H1 (cell line): Measurements from ENCODE around the gene FAM120B. TPM values are rescaled to one million over a fixed set of nuclear protein-coding genes. Genes with fewer than 3 reads are reported as not detected.

ENCODE experiments used
- CTCF ChIA-PET: fragments of 300-600 bp; sonication (Branson Sonifier 250); formaldehyde crosslinking; loops from one replicate; lab custom pipeline; 2021; ENCODE audit not compliant: partially characterized antibody; lab: Charles Lee
- POLR2A ChIA-PET: fragments of 300-600 bp; sonication (Branson Sonifier 250); formaldehyde crosslinking; loops from one replicate; lab custom pipeline; 2021; ENCODE audit warnings: inconsistent platforms; ENCODE audit not compliant: partially characterized antibody; lab: Charles Lee
- DNase-seq, 2 experiments: peaks; one replicate each; pipeline versions ENCODE4 v3.0.0 to v3.0.0-alpha.2; 2010 to 2022; ENCODE audit warnings: low spot score in 2 of 2, low read depth in 1 of 2, mixed read lengths in 1 of 2
- FAIRE-seq: peaks from 2 replicates; lab custom pipeline; 2011; peaks lifted over from hg19 to GRCh38; lab: Jason Lieb, UNC
- H2AFZ ChIP-seq: 2 replicates; pipeline ENCODE4 v1.8.1; 2012; ENCODE audit warnings: low read length, inconsistent platforms
- H2AK5ac ChIP-seq: 2 replicates; pipeline ENCODE4 v1.6.1; 2013; ENCODE audit warnings: low read depth, low read length
- H2BK120ac ChIP-seq: replicated peaks from 2 replicates; pipeline ENCODE3; 2013; ENCODE audit warnings: low read depth, low read length, inconsistent platforms
- H2BK12ac ChIP-seq: 2 replicates; pipeline ENCODE4 v1.6.1; 2013; ENCODE audit warnings: low read depth, low read length
- H2BK15ac ChIP-seq: 2 replicates; pipeline ENCODE4 v1.6.1; 2013; ENCODE audit warnings: low read length
- H2BK20ac ChIP-seq: 2 replicates; pipeline ENCODE4 v1.6.1; 2013; ENCODE audit warnings: low read length
- H2BK5ac ChIP-seq: 2 replicates; pipeline ENCODE4 v1.6.1; 2013; ENCODE audit warnings: low read depth, low read length
- H3K14ac ChIP-seq: 2 replicates; pipeline ENCODE4 v1.6.1; 2013; ENCODE audit warnings: inconsistent platforms; ENCODE audit not compliant: insufficient read length
- H3K18ac ChIP-seq: 2 replicates; pipeline ENCODE4 v1.6.1; 2013; ENCODE audit warnings: low read length; ENCODE audit errors: extremely low read depth
- H3K23ac ChIP-seq: 2 replicates; pipeline ENCODE4 v1.6.1; 2013; ENCODE audit warnings: inconsistent platforms; ENCODE audit not compliant: insufficient read length
- H3K23me2 ChIP-seq: 2 replicates; pipeline ENCODE4 v1.6.1; 2013; ENCODE audit warnings: low read depth, low read length
- H3K27ac ChIP-seq: 2 replicates; pipeline ENCODE4 v1.6.1; 2011; ENCODE audit warnings: low read depth, low read length, inconsistent platforms
- H3K27me3 ChIP-seq, 4 experiments: replicated peaks in 1 of 4; 1 replicate in 1 of 4; 2 replicates in 3 of 4; pipeline versions ENCODE4 v1.6.1 to v1.8.1; 2011 to 2013; ENCODE audit warnings: low read length in 3 of 4, mild to moderate bottlenecking in 3 of 4, inconsistent platforms in 2 of 4, mixed read lengths in 2 of 4, moderate library complexity in 1 of 4; ENCODE audit not compliant: control insufficient read depth in 3 of 4, insufficient read depth in 3 of 4; ENCODE audit errors: extremely low read depth in 1 of 4
- H3K36me3 ChIP-seq, 4 experiments: 2 replicates each; pipeline versions ENCODE4 v1.6.1 to v1.8.1; 2011 to 2013; ENCODE audit warnings: mild to moderate bottlenecking in 4 of 4, low read length in 3 of 4, moderate library complexity in 2 of 4, control low read depth in 1 of 4, inconsistent platforms in 1 of 4; ENCODE audit not compliant: insufficient read depth in 4 of 4, control insufficient read depth in 2 of 4
- H3K4ac ChIP-seq: replicated peaks from 2 replicates; pipeline ENCODE3; 2013; ENCODE audit warnings: low read length, low read depth, mixed read lengths, inconsistent platforms; ENCODE audit not compliant: insufficient read length
- H3K4me1 ChIP-seq, 4 experiments: replicated peaks in 1 of 4; 1 replicate in 1 of 4; 2 replicates in 3 of 4; pipeline versions ENCODE4 v1.6.1 to v1.8.1; 2011 to 2013; ENCODE audit warnings: low read length in 3 of 4, inconsistent platforms in 2 of 4, mixed read lengths in 1 of 4; ENCODE audit not compliant: insufficient read depth in 4 of 4, control insufficient read depth in 3 of 4
- H3K4me2 ChIP-seq, 2 experiments: 2 replicates each; pipeline versions ENCODE4 v1.6.1 to v1.8.1; 2011 to 2013; ENCODE audit warnings: low read depth in 2 of 2, low read length in 2 of 2, control low read depth in 1 of 2, inconsistent platforms in 1 of 2, mild to moderate bottlenecking in 1 of 2; ENCODE audit not compliant: insufficient read depth in 1 of 2
- H3K4me3 ChIP-seq, 4 experiments: fragments of 200-600, 300-600 bp in 1 of 4; sonication (generic), shearing (Covaris generic), sonication (Bioruptor Twin) in 1 of 4; 2 replicates each; pipeline versions ENCODE4 v1.5.1 to v1.8.1; 2011 to 2016; ENCODE audit warnings: low read length in 4 of 4, low read depth in 3 of 4, control low read depth in 2 of 4, inconsistent platforms in 2 of 4, mild to moderate bottlenecking in 2 of 4, mixed read lengths in 1 of 4, moderate library complexity in 1 of 4; ENCODE audit not compliant: insufficient read depth in 2 of 4; ENCODE audit errors: extremely low read depth in 1 of 4
- H3K56ac ChIP-seq: replicated peaks from 2 replicates; pipeline ENCODE3; 2013; ENCODE audit warnings: low read depth, mild to moderate bottlenecking, mixed read lengths, low read length, inconsistent platforms; ENCODE audit not compliant: insufficient read length
- H3K79me1 ChIP-seq: 2 replicates; pipeline ENCODE4 v1.6.1; 2013; ENCODE audit warnings: low read depth, low read length, control low read depth
- H3K79me2 ChIP-seq, 2 experiments: 2 replicates each; pipeline versions ENCODE4 v1.6.1 to v1.8.1; 2012 to 2013; ENCODE audit warnings: low read length in 2 of 2, mild to moderate bottlenecking in 2 of 2, inconsistent platforms in 1 of 2; ENCODE audit not compliant: insufficient read depth in 2 of 2, control insufficient read depth in 1 of 2
- H3K9ac ChIP-seq, 4 experiments: replicated peaks in 1 of 4; 1 replicate in 1 of 4; 2 replicates in 3 of 4; pipeline versions ENCODE4 v1.6.1 to v1.8.1; 2011 to 2013; ENCODE audit warnings: low read depth in 3 of 4, low read length in 3 of 4, control low read depth in 2 of 4, mild to moderate bottlenecking in 2 of 4, moderate library complexity in 2 of 4, inconsistent platforms in 1 of 4; ENCODE audit errors: extremely low read depth in 1 of 4
- H3K9me3 ChIP-seq, 2 experiments: 2 replicates each; pipeline versions ENCODE4 v1.6.1 to v1.8.1; 2012 to 2013; ENCODE audit warnings: mild to moderate bottlenecking in 2 of 2, moderate library complexity in 2 of 2, control low read depth in 1 of 2, inconsistent platforms in 1 of 2, low read depth in 1 of 2, low read length in 1 of 2, mixed read lengths in 1 of 2; ENCODE audit not compliant: insufficient read depth in 2 of 2
- H4K20me1 ChIP-seq, 2 experiments: replicated peaks in 1 of 2; 2 replicates each; pipeline versions ENCODE3 to v1.8.1; 2011 to 2013; ENCODE audit warnings: inconsistent platforms in 2 of 2, low read length in 2 of 2, mild to moderate bottlenecking in 1 of 2; ENCODE audit not compliant: insufficient read depth in 2 of 2, control insufficient read depth in 1 of 2
- H4K5ac ChIP-seq: 2 replicates; pipeline ENCODE4 v1.6.1; 2013; ENCODE audit warnings: low read length, low read depth, mixed read lengths, inconsistent platforms; ENCODE audit not compliant: insufficient read length
- H4K8ac ChIP-seq: 2 replicates; pipeline ENCODE4 v1.8.0; 2013; ENCODE audit warnings: mild to moderate bottlenecking, moderate library complexity, low read length, inconsistent platforms; ENCODE audit not compliant: insufficient read depth; ENCODE audit errors: extremely low read depth
- H4K91ac ChIP-seq: replicated peaks from 2 replicates; pipeline ENCODE3; 2013; ENCODE audit warnings: low read length, mixed read lengths, inconsistent platforms; ENCODE audit not compliant: insufficient read length
- KDM1A ChIP-seq: fragments of 200-600, 300-600 bp; sonication (generic); IDR thresholded peaks from 2 replicates; pipeline ENCODE4 v1.7.1; 2016; ENCODE audit warnings: mild to moderate bottlenecking, low read length, borderline replicate concordance
- RXRA ChIP-seq: IDR thresholded peaks from 2 replicates; pipeline ENCODE4 v1.6.1; 2011; ENCODE audit warnings: low read depth, mild to moderate bottlenecking, low read length, moderate library complexity; ENCODE audit not compliant: insufficient read depth
- SP2 ChIP-seq: IDR thresholded peaks from 2 replicates; pipeline ENCODE4 v1.6.1; 2012; ENCODE audit warnings: mild to moderate bottlenecking, low read length, inconsistent platforms
- SUZ12 ChIP-seq: fragments of 200-600 bp; sonication (generic); IDR thresholded peaks from 2 replicates; pipeline ENCODE4 v1.6.1; 2012; ENCODE audit warnings: mild to moderate bottlenecking, inconsistent platforms, low read length, moderate library complexity, mixed read lengths
- whole genome bisulfite sequencing, 2 experiments: shearing (Covaris generic) in 1 of 2; methylation state at CpG; one replicate each; pipeline versions ENCODE4 v1.1.6 to v1.1.7; 2013 to 2015; ENCODE audit warnings: low lambda C conversion rate in 2 of 2, mixed read lengths in 2 of 2, inconsistent platforms in 1 of 2, low coverage in 1 of 2, missing lambda C conversion rate in 1 of 2; ENCODE audit not compliant: insufficient replicate concordance in 2 of 2, insufficient coverage in 1 of 2, insufficient read length in 1 of 2; ENCODE audit errors: extremely low coverage in 1 of 2, missing lambda C conversion rate in 1 of 2; 5-methylcytosine and 5-hydroxymethylcytosine counted together
- polyA plus RNA-seq, 7 experiments: library from polyadenylated mRNA; depleted of rRNA in 3 of 7; stranded (reverse) in 5 of 7; unstranded in 2 of 7; fragments of >200 nt in 5 of 7; fragments of 200-250 nt in 2 of 7; gene quantifications; 1 replicate in 5 of 7; 2 replicates in 1 of 7; 4 replicates in 1 of 7; pipeline versions ENCODE4 v1.2.1 to v1.2.3, GENCODE V29; 2011 to 2013; ENCODE audit warnings: missing spikeins in 2 of 7, mixed read lengths in 2 of 7
- total RNA-seq: library from RNA; stranded (reverse); fragmentation: NEBNext Ultra II Directional; extraction: Animal tissue kit (Norgen Biotek cat#: 25700); gene quantifications from 2 replicates; pipeline ENCODE4 v1.2.1, GENCODE V29; 2021

The FAM120B gene
- total and polyA plus RNA-seq, 2 of the 8 experiments (the other 6 are each of a cell fraction or from before 2014, with no cell fraction given): 5.1 to 12.5 TPM

- Histone ChIP-seq H2BK20ac (no peak overlapping the region), H2AFZ (no peak overlapping the region), H3K14ac (no peak overlapping the region), H3K9ac (no peak overlapping the region), H3K79me2 (no peaks in the 10 kb centered on the region), H4K5ac (no peak overlapping the region)
- CTCF ChIA-PET: interaction anchor here (1.0 to 2.1 kb wide), 8 partner anchors 10 to 593 kb away, joined by 3 to 7 read pairs (median 4); no protein-coding TSS in a partner anchor
- no peak for FAIRE-seq
- 88% methylated on average over 19 of the region's 19 CpGs; no CpG with 5 or more reads in 1 of the 2 experiments for WGBS, 2 experiments
- no peak for TF ChIP-seq RXRA
- no peak for TF ChIP-seq SP2
- no peak for TF ChIP-seq KDM1A
- TF ChIP-seq SUZ12: no peak
- TF ChIP-seq, all 59 proteins: peak for 0
- Histone ChIP-seq H2AK5ac (no peak overlapping the region), H3K23me2 (no peaks in the 10 kb centered on the region), H3K9me3 (no peaks in the 10 kb centered on the region), H2BK5ac (no peak overlapping the region), H3K27me3 (0 out of 7 replicates have a peak, but pooled peaks cover 0 to 2% (median 0%) of the 10 kb centered on the region in 4 experiments), H3K4me1 (peaks cover 0 to 4% (median 0%) of the 10 kb centered on the region in 4 experiments; a peak in 1 of 7 replicates), H4K20me1 (no peaks in the 10 kb centered on the region), H3K56ac (no peak overlapping the region), H3K4me2 (no peak overlapping the region), H4K91ac (no peak overlapping the region), H2BK12ac (no peak overlapping the region), H3K4me3 (no peak overlapping the region), H3K23ac (no peak overlapping the region), H2BK120ac (no peak overlapping the region), H4K8ac (no peak overlapping the region), H3K79me1 (no peaks in the 10 kb centered on the region), H3K18ac (no peak overlapping the region), H3K4ac (no peak overlapping the region), H2BK15ac (0 out of 2 replicates have a peak overlapping the region, but pooled peaks have one; percentile 31), H3K36me3 (no peaks in the 10 kb centered on the region), H3K27ac (no peak overlapping the region)
- peak in 1 of 2 experiments; percentile 42 for DNase-seq
- POLR2A ChIA-PET: interaction anchor here (1.3 kb wide), 1 partner anchor 21 kb away, joined by 3 read pairs; no protein-coding TSS in a partner anchor
Observed at GRCh38 chr6:170423814-170424603, 117.5 kb downstream of the FAM120B start.
